GM19240 (cell line): ENCODE results near the gene GUCY1A2.

Experiments
- DNase-seq: peaks from one replicate; pipeline ENCODE4 v3.0.0; 2011; ENCODE audit warnings: low spot score; ENCODE audit not compliant: insufficient read length

Gene GUCY1A2

DNA sequence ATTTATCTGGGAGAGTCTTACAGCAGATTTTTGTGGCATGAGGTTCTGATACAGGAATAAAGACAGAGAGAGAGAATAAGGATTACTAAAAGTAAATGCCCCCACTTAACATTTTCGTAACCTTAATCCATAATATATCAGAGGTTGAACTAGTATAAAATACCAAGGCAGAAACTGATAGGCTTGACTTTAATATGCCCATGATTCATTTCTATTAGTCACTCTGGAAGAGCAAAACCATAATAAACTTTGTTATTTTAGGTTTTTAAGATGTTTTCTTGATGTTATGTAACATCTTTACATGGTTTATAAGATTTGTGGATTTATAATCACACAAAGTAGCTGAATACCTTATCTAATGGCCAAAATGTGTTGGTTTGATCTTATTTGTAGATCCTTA is 19.1 kb downstream of the GUCY1A2 start:
- DNase-seq: no peak

DNA sequence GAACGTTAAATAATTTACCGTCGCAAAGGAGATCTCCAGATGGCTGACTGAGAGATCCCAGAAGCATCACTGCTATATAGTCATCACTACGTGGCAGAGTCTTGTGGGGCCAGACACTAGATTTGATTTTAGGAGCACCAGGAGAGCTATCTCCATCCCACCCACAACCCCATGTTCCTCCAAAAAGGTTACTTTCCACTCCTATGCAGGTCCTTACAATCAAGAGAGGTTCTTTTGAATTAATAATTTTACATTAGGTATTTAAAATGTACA is 19.4 kb downstream of the GUCY1A2 start:
- no peak for DNase-seq

DNA sequence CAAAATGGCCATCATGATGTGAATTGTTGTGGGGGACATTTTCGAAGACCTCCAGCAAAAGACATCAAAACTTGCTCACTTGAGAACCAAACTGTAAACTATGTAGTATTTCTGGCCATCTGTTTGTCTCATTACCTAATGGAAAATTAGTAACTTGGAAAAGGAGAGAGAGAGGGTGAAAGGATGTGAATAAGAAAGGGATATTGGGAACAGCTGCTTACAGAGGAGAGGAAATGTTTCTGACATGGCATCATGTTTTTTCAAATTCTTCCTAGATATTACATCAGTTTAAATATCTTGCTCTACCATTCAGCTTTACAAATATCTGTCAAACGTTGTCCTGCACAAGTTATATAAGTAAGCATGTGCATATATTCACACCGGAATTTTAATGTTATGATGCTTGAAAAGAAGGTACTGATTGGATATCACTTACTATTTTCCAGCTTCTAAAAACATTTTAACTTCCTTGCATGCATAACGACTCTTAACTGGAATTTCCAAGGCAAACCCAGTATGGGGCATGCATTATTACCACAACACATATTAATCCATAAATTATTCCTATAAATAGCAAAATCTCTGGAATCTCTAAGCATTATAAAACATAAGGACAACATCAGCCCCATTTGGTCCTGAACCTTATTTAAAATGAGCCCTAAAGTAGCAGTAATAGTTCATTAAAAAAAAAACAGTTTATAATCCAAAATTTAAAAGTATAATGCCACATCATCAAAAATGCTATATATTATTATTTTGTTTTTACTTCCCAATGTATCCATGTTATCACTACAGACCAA is 20.0 kb downstream of the GUCY1A2 start:
- no peak for DNase-seq

DNA sequence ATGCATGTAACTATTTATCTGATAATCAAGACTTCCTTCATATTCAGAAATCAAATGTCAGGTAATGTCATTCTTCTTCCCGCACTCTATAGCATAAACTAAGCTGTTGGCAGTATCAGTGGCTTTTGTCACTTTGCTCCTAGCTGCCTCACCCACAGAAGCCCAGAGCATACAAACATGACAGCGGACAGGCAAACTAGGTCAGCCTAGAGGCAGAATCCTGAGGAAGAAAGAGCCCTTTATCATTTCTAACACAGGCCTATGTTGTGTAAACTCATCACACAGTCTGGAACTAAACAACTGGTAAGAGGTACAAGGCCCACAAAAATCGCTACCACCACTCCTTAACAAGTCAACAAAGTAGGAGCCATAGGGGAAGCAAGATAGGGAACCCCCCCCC is 21.0 kb downstream of the GUCY1A2 start:
- no peak for DNase-seq

DNA sequence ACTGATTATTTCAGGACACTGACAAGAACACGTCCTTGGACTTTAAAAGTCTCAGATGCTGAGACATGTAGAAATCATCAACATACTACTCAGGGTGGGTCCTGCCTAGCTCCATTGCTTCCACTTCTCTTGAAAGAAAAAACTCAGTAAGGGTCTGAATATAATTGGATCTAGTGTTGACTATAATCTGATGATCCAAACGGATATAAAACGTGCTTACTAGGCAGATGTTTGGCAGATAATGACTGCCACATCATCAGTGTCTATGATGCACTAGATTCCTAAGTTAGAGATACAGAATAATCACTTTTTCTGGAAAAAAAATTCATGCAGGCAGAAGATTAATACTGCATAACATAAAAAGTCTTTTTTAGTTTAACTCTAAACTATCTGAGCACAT is 21.6 kb downstream of the GUCY1A2 start:
- DNase-seq: no peak

DNA sequence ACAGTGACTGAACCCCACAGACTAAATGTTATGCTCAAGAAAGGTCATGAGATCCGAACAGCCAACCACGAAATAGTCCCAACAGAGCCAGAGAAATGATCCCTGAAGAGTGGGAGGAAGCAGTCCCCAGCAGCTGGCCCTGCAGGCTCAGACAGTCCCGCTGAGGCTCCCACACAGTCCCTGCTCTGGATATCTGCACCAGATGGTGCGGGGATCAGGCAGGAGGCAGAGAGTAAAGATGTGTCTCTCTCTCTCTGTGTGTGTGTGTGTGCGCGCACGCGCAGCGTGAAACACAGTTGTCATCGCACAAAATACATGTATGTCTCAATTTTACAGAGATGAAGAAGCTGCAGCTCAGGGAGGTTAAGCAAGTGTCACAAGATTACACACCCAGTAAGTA is 27.9 kb downstream of the GUCY1A2 start:
- no peak for DNase-seq

GRCh38 chr11:106989078-106989455 is 29.2 kb downstream of the GUCY1A2 start:
- no peak for DNase-seq

- DNase-seq: no peak
Observed at GRCh38 chr11:106988151-106989077, 29.9 kb downstream of the GUCY1A2 start.

GRCh38 chr11:106986673-106987072 is 31.6 kb downstream of the GUCY1A2 start:
- DNase-seq: no peak

GRCh38 chr11:106986261-106986660 is 32.0 kb downstream of the GUCY1A2 start:
- no peak for DNase-seq

- DNase-seq: no peak
Observed at GRCh38 chr11:106983991-106984390, 34.3 kb downstream of the GUCY1A2 start.

DNA sequence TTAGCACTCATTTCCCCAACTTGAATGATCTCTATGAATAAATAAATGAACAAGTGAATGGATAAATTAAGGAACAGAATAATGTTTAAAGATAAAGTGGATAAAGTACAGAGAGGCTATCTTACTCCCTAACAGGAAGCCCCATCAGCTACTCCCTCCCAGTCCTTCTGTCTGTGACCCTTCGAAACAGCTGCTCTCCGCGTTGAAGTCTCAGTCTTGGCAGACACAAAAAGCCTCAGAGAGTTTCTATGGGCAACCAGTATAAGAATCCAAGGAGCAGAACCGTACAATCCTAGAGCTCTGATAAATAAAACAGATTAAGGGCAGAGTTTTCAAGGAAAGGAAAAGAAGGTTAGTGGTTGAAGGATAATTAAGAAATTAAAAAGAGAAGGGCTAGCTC is 35.0 kb downstream of the GUCY1A2 start:
- DNase-seq: no peak

- no peak for DNase-seq
Observed at GRCh38 chr11:106974831-106975230, 43.4 kb downstream of the GUCY1A2 start.

DNA sequence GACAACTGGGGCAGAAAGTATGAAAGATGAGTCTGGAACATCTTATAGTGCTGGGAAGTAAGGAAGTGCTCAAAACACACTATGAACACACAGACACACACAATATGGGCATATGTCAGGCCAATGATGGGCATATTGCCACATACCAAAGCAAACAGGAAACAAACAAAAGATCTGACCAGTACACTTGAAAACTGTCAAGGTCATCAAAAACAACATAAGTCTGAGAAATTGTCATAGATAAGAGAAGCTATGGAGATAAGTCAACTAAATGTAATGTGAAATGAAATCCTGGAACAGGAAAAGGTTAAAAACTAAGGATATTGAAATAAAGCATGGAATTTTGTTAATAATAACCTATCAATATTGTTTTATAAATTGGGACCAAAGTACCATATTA is 46.4 kb downstream of the GUCY1A2 start:
- no peak for DNase-seq

GRCh38 chr11:106969644-106970355 is 48.5 kb downstream of the GUCY1A2 start:
- DNase-seq: no peak

DNA sequence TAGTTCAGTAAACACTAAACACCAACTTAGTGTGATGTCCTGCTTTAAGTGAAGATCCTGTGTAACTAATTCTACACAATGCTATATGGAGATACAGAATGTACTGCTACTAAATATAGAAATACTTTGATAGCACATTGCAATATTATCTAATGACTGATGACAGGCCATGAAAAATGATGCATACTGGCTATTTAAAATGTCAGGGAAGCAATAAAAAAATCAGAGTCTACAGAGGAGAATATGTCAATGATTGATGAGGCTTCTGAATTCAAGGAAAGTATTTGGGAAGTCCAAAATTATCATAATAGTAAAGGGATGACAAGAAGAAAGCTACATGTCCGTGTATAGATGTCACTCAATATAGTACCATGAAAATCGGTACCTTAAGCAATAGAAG is 55.3 kb downstream of the GUCY1A2 start:
- DNase-seq: no peak

- no peak for DNase-seq
Observed at GRCh38 chr11:106961518-106961917, 56.8 kb downstream of the GUCY1A2 start.

GRCh38 chr11:106961048-106961447 is 57.2 kb downstream of the GUCY1A2 start:
- no peak for DNase-seq

- DNase-seq: no peak
Observed at GRCh38 chr11:106959800-106960199, 58.5 kb downstream of the GUCY1A2 start.

- DNase-seq: no peak
Observed at GRCh38 chr11:106959386-106959785, 58.9 kb downstream of the GUCY1A2 start.

- DNase-seq: no peak
Observed at GRCh38 chr11:106958517-106959248, 59.6 kb downstream of the GUCY1A2 start.
